Stimulated activated CD4-positive, alpha-beta T cell treated with anti-CD3 and anti-CD28 coated beads, Interleukin-2, amount 100 ng/mL, for 24 hours (primary cell): Measurements from ENCODE around the gene KLK14.

ENCODE experiments used
- DNase-seq, 2 donors: peaks; one replicate each; pipeline ENCODE4 v3.0.0-alpha.2; 2020

KLK14 gene, protein sequence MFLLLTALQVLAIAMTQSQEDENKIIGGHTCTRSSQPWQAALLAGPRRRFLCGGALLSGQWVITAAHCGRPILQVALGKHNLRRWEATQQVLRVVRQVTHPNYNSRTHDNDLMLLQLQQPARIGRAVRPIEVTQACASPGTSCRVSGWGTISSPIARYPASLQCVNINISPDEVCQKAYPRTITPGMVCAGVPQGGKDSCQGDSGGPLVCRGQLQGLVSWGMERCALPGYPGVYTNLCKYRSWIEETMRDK

DNA sequence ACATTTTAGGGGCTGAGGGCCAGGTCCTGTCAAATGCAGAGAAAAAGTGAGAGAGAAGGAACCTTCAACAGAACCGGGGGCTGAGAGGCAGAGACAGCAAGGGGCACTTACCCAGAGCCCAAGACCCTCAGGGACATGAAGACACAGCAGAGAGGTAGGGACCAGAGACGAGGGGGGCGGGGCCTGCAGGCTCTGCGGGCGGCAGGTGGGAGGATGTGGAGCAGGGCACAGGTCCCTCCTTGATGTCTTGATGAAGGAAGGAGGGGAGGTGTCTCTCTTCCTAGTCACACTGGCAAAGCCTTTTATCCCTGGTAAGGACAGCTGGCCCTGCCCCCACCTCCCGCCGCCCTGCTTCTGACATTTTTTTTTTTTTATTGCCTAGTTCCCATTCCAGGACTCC is at the start of gene KLK14:
TSS of gene KLK14 (minus strand) at position 277 of the 400 bp plus-strand sequence. CDS start at position 4, 273 bp downstream.
- no peak for DNase-seq

DNA sequence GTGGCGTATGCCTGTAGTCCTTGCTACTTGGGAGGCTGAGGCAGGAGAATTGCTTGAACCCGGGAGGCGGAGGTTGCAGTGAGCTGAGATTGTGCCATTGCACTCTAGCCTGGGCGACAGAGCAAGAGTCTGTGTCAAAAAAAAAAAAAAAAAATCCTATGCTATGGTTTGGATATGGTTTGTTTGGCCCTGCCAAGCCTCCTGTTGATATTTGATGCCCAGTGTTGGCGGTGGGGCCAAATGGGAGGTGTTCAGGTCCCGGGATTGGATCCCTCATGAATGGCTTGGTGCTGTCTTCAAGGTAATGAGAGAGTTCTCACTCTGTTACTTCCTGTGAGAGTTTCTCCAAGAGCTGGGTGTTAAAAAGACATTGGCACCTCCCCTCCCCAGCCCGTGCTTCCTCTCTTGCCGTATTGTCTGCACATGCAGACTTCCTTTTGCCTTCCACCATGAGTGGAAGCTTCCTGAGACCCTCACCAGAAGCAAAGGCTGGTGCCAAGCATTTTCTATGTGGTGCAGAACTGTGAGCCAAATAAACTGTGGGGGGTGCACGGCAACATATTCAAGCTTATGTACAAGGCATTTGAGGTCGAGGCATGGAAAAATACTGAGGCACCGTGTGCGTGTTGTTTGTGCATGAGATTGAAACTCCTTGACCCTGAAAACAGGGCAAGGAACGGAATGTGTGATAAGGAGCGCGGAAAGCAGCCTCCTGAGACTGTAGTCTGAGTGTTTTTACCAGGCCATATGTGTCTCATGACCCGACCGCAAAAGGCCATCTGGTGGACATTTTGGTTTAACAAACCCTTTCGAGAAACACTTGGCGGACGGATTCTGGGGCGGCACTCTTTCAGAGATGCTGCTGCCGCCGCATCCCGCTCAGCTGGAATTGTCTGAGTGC is 49.3 kb upstream of the KLK14 start:
- peak in 1 of 2 donors; percentile 32 for DNase-seq

DNA sequence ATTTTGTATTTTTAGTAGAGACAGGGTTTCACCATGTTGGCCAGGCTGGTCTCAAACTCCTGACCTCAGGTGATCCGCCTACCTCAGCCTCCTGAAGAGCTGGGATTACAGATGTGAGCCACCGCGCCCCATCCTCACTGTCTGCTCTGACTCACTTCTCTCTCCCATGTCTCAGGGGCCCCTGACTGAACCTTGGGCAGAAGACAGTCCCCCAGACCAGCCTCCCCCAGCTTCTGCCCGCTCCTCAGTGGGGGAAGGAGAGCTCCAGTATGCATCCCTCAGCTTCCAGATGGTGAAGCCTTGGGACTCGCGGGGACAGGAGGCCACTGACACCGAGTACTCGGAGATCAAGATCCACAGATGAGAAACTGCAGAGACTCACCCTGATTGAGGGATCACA is 47.0 kb upstream of the KLK14 start:
- DNase-seq = no peak

DNA sequence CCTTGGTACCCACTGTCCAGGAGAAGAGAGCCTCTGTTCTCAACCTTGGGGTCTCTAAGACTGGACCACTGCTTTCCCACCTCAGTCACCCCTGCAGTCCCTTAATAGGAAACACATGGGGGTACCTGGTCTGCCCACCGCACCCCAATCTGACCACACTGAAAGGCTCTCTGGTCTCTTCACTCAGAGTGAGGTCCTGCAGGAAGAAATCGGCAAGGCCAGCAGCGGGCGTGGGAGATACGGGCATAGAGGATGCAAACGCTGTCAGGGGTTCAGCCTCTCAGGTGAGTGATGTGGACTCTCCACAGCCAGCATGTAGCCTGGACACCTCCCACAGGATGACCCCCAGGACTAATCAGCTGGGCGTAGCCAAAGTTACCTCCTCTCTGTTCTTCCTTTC is 45.5 kb upstream of the KLK14 start:
- no peak for DNase-seq

DNA sequence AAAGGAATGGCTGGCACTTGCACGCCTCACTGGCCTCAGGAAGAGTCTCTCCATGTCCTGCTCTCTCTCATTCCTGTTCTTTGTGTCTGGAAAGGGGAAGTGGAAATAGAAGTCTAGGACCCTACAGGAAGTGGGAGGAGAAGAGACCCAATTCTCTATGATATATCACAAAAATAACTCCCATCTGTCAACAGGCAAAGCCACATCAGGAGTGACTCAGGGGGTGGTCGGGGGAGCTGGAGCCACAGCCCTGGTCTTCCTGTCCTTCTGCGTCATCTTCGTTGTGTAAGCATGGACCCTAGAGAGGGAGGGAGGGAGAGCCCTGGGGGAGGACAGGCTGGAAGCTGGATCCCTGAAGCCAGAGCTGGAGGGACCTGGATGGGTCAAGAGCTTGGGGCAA is 45.1 kb upstream of the KLK14 start:
- no peak for DNase-seq

DNA sequence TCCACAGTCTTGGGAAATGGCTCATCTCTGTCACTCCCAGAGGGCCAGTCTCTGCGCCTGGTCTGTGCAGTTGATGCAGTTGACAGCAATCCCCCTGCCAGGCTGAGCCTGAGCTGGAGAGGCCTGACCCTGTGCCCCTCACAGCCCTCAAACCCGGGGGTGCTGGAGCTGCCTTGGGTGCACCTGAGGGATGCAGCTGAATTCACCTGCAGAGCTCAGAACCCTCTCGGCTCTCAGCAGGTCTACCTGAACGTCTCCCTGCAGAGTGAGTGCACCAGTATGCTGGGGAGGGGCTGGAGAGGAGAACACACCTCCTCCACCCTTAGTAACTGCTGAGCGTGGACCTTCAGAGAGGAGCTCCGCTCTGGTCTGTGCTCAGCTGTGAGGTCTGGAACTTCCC is 44.3 kb upstream of the KLK14 start:
- no peak for DNase-seq

DNA sequence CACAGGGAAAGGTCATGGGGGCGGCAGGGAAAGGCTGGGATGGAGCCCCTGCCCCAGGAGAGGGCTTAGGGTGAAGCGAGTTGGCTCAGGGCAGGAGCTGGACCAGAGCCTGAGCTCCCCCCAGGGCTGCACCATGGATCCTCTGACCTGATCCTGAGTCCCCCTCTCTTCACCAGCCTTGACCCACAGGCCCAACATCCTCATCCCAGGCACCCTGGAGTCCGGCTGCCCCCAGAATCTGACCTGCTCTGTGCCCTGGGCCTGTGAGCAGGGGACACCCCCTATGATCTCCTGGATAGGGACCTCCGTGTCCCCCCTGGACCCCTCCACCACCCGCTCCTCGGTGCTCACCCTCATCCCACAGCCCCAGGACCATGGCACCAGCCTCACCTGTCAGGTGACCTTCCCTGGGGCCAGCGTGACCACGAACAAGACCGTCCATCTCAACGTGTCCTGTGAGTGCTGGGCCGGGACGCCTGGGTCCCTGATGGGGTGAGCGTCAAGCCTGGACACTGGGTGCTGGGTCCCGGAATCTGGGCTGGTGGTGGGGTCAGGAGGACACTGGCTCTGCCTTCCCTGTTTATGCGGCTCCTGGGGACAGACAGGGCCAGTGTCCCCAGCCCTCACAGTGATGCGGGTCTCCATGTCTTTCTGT is 42.9 kb upstream of the KLK14 start:
- DNase-seq = no peak

DNA sequence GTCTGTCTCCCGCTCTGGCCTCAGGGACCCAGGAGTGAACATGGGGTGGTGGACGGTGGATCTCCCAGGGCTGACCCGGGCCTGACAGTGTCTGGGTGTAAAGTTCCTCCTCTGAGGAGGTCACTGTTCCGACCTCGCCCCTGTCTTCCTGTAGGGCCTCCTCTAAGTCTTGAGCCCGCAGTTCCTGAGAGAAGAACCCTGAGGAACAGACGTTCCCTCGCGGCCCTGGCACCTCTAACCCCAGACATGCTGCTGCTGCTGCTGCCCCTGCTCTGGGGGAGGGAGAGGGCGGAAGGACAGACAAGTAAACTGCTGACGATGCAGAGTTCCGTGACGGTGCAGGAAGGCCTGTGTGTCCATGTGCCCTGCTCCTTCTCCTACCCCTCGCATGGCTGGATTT is 42.0 kb upstream of the KLK14 start, which contains the start of gene SIGLEC9:
TSS of gene SIGLEC9 (plus strand) at position 178 of the 400 bp plus-strand sequence. CDS start at position 247, 69 bp downstream.
- DNase-seq = no peak

DNA sequence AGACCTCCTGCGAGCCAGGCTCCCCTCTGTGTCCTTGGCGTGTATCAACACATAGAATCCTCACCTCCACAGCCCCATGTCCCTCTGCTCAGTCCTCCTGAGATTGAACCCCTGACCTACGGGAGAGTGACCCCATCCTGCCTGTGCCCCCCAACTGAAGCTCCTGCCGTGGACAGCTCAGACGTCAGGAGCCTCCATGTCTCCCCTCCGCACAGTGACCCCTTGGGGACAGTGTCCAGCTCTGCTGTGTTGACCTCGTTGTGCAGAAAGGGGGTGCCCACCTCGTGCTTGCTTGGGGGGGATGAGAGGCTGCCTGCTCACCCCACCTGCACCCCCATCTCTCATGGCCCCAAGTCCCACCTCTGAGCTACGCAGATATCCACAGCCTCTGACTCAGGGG is 41.5 kb upstream of the KLK14 start:
- DNase-seq = no peak

DNA sequence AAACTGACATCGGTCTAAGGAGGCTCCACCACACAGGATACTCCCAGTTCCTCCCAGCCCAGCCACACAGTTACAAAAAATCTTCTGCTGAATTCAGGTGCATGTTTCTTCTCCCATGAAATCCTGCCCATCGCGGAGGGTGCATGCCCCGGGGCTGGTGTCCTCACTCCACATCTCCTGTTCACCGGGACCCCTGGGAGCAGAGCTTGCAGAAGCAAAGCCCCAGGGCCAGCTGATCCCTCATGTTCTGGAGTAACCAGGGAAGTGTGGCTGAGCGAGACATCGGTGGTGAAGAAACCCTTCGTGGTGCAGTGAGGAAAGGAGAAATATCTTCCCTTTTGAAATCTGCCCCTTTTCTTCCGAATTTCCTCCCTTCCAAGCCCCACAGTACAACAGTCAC is 41.1 kb upstream of the KLK14 start:
- no peak for DNase-seq

DNA sequence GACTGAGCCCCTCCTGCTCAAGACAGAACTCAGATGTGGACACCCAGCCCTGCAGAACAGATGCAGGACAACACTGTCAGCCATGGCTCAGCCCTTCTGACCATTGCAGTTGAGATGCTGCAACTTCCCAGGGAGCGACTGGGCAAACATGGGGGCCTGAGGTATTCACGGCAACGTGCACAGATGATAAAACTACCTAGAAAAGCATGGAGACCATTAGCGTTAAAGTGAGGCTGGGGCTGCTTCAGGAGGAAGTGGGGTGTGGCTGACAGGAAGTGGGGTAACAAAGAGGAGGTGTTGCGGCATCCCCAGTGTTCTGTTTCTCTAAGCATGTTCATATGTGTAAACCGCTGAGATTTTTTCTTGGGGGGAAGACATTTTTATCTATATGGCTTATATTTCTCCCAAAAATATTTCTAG is 40.7 kb upstream of the KLK14 start:
- peak in 1 of 2 donors; percentile 32 for DNase-seq

DNA sequence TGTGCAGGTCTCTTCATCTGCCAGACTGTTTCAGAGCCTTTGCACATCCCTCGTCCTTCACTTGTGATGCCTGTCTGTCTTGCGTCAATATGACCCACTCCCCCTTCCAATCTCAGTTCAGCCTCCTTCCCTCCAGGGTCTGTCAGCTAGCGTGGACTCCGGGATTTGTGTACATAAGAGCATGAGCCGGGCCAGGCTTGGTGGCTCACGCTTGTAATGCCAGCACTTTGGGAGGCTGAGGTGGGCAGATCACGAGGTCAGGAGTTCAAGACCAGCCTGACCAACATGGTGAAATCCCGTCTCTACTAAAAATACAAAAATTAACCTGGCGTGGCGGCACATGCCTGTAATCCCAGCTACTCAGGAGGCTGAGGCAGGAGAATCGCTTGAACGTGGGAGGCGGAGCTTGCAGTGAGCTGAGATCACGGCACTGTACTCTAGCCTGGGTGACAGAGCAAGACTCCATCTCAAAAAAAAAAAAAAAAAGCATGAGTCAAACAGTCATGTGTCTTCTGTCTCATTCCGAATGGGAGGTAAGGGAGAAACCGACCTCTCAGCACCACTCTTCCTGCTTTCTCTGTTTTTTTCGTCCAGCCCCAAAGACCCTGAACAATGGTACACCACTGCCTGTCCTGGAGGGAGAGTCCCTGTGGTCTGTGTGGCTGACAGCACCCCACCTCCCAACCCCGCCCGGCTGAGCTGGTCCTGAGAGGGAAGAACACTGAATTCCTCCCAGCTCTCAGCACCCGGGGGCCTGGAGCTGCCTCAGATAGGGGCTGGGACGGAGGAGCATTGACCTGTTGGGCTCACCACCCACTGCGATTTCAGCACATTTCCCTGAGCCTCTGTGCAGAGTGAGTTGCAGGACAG is 39.7 kb upstream of the KLK14 start:
- DNase-seq = no peak

DNA sequence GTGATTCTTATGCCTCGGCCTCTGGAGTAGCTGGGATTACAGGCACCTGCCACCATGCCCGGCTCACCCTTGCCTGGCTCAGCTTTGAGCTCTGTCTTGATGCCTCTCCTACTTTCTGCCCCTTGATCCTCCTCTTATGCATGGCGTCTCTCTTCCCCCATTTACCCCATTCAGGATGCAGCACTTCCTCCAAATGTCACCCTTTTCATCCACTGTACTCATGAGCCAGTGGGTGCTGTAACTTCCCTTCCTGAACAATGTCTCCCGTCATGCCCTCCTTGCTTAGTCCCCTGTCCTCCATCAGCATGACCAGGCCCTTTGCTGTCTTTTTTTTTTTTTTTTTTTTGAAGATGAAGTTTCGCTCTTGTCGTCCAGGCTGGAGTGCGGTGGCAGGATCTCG is 38.6 kb upstream of the KLK14 start:
- no peak for DNase-seq

DNA sequence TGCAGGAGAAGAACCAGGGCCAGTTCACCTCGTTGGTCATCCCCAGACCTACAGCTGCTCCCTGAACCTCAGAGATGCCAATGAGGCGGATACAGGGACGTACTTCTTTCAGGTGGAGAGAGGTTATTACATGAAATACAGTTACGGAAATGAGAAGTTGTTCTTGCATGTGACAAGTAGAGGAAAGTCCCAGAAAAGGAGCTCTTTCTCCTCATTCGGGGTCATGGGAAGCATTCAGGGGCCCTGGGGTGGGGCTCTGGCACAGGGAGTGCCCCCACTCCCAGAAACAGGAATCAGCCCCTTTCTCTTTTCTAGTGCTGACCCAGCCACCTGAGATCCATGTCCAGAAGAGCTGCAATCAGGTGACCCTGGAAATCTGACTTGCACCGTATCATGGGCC is 37.5 kb upstream of the KLK14 start:
- no peak for DNase-seq

DNA sequence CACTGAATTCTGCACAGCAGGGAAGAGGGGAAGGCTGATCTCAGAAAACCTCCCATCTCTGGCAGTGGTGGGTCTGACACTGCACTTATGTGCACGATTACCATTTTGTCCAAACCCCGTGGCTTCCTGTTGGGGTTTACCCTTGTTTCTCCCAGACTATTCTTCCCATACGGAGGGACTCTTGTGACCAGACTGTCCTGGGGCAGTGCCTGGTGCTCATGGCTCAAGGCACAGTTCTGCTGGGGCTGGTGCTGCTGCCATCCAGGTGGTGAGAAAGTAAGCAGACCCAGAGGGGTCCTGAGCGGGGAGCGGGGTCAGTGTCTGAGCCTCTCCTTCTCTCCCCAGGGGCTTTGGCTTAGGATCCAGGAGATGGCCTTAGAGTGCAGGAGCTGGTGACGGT is 36.9 kb upstream of the KLK14 start:
- no peak for DNase-seq

DNA sequence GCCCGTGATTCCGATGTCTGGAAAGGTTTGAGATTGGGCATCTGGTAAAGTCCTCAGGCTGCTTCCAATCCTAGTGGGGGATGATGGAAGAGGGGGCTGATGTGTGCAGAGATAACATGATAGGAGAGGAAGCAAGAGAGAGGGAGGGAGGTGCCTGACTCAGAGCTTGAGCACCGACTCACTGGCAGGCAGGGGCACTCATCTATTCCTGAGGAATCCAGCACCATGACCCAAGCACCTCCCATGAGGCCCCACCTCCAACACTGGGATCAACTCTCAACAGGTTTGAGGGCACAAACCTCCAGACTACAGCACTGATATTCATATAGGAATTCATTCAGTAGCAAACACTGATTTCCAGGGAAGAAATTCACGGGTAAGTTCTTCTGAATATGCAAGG is 36.4 kb upstream of the KLK14 start:
- no peak for DNase-seq

DNA sequence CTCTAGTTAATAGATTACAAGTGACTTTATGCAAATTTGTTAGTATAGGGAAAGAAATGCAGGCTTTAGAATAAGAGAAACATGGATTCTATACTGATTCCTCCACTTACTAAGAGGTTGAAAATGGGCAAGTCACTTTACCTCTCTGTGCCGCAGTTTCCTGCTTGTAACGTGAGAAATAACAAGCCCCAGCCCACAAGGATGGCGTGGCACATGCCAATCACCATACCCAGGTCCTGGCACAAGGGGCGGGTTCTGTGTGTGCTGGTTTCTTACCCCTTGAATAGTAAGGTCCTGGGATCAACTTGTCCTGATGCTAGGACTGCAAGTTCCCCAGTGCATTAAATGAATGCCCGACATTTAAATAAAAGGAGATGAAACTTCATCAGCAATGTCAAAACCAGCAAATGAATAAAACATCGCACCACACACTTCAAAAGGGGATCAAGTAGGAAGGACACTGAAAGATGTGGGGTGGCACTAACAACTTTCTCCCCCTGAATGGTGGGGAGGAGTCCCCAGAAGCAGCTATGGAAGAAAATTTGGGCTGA is 34.1 kb upstream of the KLK14 start:
- no peak for DNase-seq

DNA sequence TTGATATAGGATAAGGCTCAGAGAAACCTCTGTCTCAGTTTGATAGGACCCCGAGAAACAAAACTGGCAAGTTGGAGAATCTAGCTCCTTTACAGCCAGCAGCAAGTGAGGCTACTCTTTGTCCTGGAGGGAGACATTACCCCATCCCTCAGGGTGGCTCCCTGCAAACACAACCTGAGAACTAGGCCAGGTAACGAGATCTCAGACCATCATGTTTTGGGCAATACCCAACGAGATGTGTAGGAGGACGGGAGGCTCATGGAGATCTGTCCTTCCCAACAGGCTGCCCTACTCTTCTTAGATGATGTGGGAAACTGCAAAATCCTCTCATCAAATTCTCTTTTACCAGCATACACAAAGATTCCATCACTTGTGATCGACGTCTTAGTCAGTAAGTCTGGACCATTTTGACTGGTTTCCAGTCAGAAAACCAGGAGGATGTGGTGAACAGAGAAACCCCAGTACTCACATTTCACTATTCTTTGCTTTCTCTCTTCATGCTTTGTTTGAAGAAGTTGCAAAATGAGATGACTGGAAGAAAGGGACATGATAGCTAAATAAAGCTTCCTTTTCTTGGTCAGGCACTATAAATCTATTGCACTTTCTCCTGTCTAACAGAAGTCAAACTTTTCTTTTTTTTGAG is 31.5 kb upstream of the KLK14 start:
- no peak for DNase-seq

DNA sequence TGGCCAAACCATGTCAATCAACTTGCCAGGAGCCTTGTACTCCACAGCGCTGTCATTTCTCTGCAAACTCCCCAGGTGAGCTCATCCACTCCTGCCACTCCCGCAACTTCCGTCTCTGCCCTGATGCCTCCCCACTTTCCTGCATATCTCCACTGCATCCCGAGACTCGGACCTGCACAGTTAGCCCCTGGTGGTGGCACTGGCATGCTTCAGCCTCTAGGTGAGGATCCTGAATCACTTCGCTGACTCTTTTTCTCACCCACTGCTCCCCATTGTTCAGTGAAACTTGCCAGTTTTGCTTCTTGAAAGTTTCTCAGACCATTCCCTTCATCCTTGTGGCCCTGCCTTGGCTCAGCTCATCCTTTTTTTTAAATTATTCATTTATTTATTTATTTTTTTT is 28.9 kb upstream of the KLK14 start:
- no peak for DNase-seq

DNA sequence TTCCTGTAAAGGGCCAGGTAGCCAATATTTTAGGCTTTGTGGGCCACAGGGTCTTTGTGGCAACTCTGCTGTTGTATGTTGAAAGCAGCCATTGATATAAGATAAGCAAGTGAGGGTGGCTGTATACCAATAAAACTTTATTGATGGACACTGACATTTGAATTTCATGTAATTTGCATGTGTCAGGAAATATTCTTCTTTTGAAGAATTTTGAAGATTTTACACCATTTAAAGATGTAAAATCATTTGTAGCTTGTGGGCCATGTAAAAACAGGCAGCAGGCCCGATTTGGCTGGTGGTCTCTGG is 27.9 kb upstream of the KLK14 start:
- no peak for DNase-seq

DNA sequence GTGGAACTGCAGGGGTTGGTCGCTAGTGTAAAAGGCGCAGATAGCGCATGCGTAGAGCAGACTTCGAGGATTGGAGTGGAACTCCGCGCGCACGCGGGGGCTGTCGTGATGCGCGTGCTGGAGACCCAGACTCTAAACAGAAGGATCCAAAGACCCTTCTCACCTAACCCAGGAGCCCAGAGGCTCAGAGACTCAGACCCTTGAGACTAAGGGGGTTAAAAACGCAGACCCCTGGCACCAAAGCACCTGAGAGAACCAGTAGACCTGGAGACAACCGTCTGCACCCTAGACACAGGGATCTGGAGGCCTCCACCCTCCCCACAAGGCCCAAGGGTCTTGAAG is 26.1 kb upstream of the KLK14 start:
- no peak for DNase-seq
